HG02852 (cell line): ENCODE data around the gene MARCKS.
"Not testable (repeated sequence)": the region's sequence is repeated elsewhere in the genome, so short reads cannot be mapped to it uniquely, and the experiment has no call there.

Experiments
- ATAC-seq: cut with Tn5 transposase; IDR thresholded peaks from one replicate; pipeline ENCODE4 v1.9.1; 2021; ENCODE audit warnings: mild to moderate bottlenecking, moderate library complexity; ENCODE audit not compliant: unreplicated experiment

Gene MARCKS

GRCh38 chr6:113882336-113883022, 25.3 kb downstream of the MARCKS start:
- ATAC-seq = no peak

GRCh38 chr6:113884011-113884410, 26.9 kb downstream of the MARCKS start:
- no peak for ATAC-seq

- no peak for ATAC-seq
Observed at GRCh38 chr6:113886512-113886911, 29.4 kb downstream of the MARCKS start.

- no peak for ATAC-seq
Observed at GRCh38 chr6:113888493-113888892, 31.3 kb downstream of the MARCKS start.

GRCh38 chr6:113888956-113889630, 31.9 kb downstream of the MARCKS start:
- ATAC-seq = no peak

- no peak for ATAC-seq
Observed at GRCh38 chr6:113893451-113893850, 36.3 kb downstream of the MARCKS start.

GRCh38 chr6:113893866-113894265, 36.7 kb downstream of the MARCKS start:
- no peak for ATAC-seq

GRCh38 chr6:113894712-113895674, 37.8 kb downstream of the MARCKS start:
- ATAC-seq = no peak

GRCh38 chr6:113901482-113901881, 44.3 kb downstream of the MARCKS start:
- ATAC-seq = no peak

- no peak for ATAC-seq
Observed at GRCh38 chr6:113903666-113904330, 46.7 kb downstream of the MARCKS start.

- ATAC-seq = no peak
Observed at GRCh38 chr6:113907102-113907815, 50.1 kb downstream of the MARCKS start.

- ATAC-seq = no peak
Observed at GRCh38 chr6:113908801-113909200, 51.7 kb downstream of the MARCKS start.

GRCh38 chr6:113909224-113909856, 52.2 kb downstream of the MARCKS start:
- no peak for ATAC-seq

- not testable (repeated sequence) for ATAC-seq
Observed at GRCh38 chr6:113910285-113910684, 53.1 kb downstream of the MARCKS start.
